Measurements from ENCODE around the gene PRDM4.

DNA sequence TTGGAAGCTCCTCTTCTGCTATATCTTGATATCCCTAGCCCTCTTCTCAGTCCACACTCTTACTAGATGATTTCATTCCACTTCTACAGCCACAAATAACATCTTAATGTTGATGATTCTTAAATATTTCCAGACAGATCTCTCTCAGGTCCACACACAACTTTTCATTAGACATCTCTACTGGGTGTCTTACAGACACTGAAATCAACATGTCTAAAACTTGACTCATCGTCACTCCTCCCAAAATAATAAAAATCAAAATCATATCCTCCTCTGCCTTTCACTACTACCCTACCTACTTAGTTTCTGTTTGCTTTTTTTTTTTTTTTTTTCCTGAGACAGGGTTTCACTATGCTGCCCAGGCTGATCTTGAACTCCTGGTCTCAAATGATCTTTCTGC is 11.9 kb downstream of the PRDM4 start:
- no peak for TF ChIP-seq GATA2 (IDR thresholded peaks at IDR 0.05; ENCODE audit: low read depth, low read length)
- TF ChIP-seq GATA3 (IDR thresholded peaks at IDR 0.05; ENCODE audit: low read depth, low read length), result no peak

All from SH-SY5Y (cell line).